H1 (cell line): ENCODE data around the gene ESRRB. TPM values are rescaled to one million over a fixed set of nuclear protein-coding genes. Genes with fewer than 3 reads are reported as not detected.
A peak's percentile ranks its signal among the peaks of the same experiment; 100 is the strongest.

ENCODE experiments used
- CTCF ChIA-PET: fragments of 300-600 bp; sonication (Branson Sonifier 250); formaldehyde crosslinking; loops from one replicate; lab custom pipeline; 2021; ENCODE audit not compliant: partially characterized antibody; lab: Charles Lee
- POLR2A ChIA-PET: fragments of 300-600 bp; sonication (Branson Sonifier 250); formaldehyde crosslinking; loops from one replicate; lab custom pipeline; 2021; ENCODE audit warnings: inconsistent platforms; ENCODE audit not compliant: partially characterized antibody; lab: Charles Lee
- DNase-seq, 2 experiments: peaks; one replicate each; pipeline versions ENCODE4 v3.0.0 to v3.0.0-alpha.2; 2010 to 2022; ENCODE audit warnings: low spot score in 2 of 2, low read depth in 1 of 2, mixed read lengths in 1 of 2
- FAIRE-seq: peaks from 2 replicates; lab custom pipeline; 2011; peaks lifted over from hg19 to GRCh38; lab: Jason Lieb, UNC
- H2AFZ ChIP-seq: 2 replicates; pipeline ENCODE4 v1.8.1; 2012; ENCODE audit warnings: low read length, inconsistent platforms
- H2AK5ac ChIP-seq: 2 replicates; pipeline ENCODE4 v1.6.1; 2013; ENCODE audit warnings: low read depth, low read length
- H2BK120ac ChIP-seq: replicated peaks from 2 replicates; pipeline ENCODE3; 2013; ENCODE audit warnings: low read depth, low read length, inconsistent platforms
- H2BK12ac ChIP-seq: 2 replicates; pipeline ENCODE4 v1.6.1; 2013; ENCODE audit warnings: low read depth, low read length
- H2BK15ac ChIP-seq: 2 replicates; pipeline ENCODE4 v1.6.1; 2013; ENCODE audit warnings: low read length
- H2BK20ac ChIP-seq: 2 replicates; pipeline ENCODE4 v1.6.1; 2013; ENCODE audit warnings: low read length
- H2BK5ac ChIP-seq: 2 replicates; pipeline ENCODE4 v1.6.1; 2013; ENCODE audit warnings: low read depth, low read length
- H3K14ac ChIP-seq: 2 replicates; pipeline ENCODE4 v1.6.1; 2013; ENCODE audit warnings: inconsistent platforms; ENCODE audit not compliant: insufficient read length
- H3K18ac ChIP-seq: 2 replicates; pipeline ENCODE4 v1.6.1; 2013; ENCODE audit warnings: low read length; ENCODE audit errors: extremely low read depth
- H3K23ac ChIP-seq: 2 replicates; pipeline ENCODE4 v1.6.1; 2013; ENCODE audit warnings: inconsistent platforms; ENCODE audit not compliant: insufficient read length
- H3K23me2 ChIP-seq: 2 replicates; pipeline ENCODE4 v1.6.1; 2013; ENCODE audit warnings: low read depth, low read length
- H3K27ac ChIP-seq: 2 replicates; pipeline ENCODE4 v1.6.1; 2011; ENCODE audit warnings: low read depth, low read length, inconsistent platforms
- H3K27me3 ChIP-seq, 4 experiments: replicated peaks in 1 of 4; 1 replicate in 1 of 4; 2 replicates in 3 of 4; pipeline versions ENCODE4 v1.6.1 to v1.8.1; 2011 to 2013; ENCODE audit warnings: low read length in 3 of 4, mild to moderate bottlenecking in 3 of 4, inconsistent platforms in 2 of 4, mixed read lengths in 2 of 4, moderate library complexity in 1 of 4; ENCODE audit not compliant: control insufficient read depth in 3 of 4, insufficient read depth in 3 of 4; ENCODE audit errors: extremely low read depth in 1 of 4
- H3K36me3 ChIP-seq, 4 experiments: 2 replicates each; pipeline versions ENCODE4 v1.6.1 to v1.8.1; 2011 to 2013; ENCODE audit warnings: mild to moderate bottlenecking in 4 of 4, low read length in 3 of 4, moderate library complexity in 2 of 4, control low read depth in 1 of 4, inconsistent platforms in 1 of 4; ENCODE audit not compliant: insufficient read depth in 4 of 4, control insufficient read depth in 2 of 4
- H3K4ac ChIP-seq: replicated peaks from 2 replicates; pipeline ENCODE3; 2013; ENCODE audit warnings: low read length, low read depth, mixed read lengths, inconsistent platforms; ENCODE audit not compliant: insufficient read length
- H3K4me1 ChIP-seq, 4 experiments: replicated peaks in 1 of 4; 1 replicate in 1 of 4; 2 replicates in 3 of 4; pipeline versions ENCODE4 v1.6.1 to v1.8.1; 2011 to 2013; ENCODE audit warnings: low read length in 3 of 4, inconsistent platforms in 2 of 4, mixed read lengths in 1 of 4; ENCODE audit not compliant: insufficient read depth in 4 of 4, control insufficient read depth in 3 of 4
- H3K4me2 ChIP-seq, 2 experiments: 2 replicates each; pipeline versions ENCODE4 v1.6.1 to v1.8.1; 2011 to 2013; ENCODE audit warnings: low read depth in 2 of 2, low read length in 2 of 2, control low read depth in 1 of 2, inconsistent platforms in 1 of 2, mild to moderate bottlenecking in 1 of 2; ENCODE audit not compliant: insufficient read depth in 1 of 2
- H3K4me3 ChIP-seq, 4 experiments: fragments of 200-600, 300-600 bp in 1 of 4; sonication (generic), shearing (Covaris generic), sonication (Bioruptor Twin) in 1 of 4; 2 replicates each; pipeline versions ENCODE4 v1.5.1 to v1.8.1; 2011 to 2016; ENCODE audit warnings: low read length in 4 of 4, low read depth in 3 of 4, control low read depth in 2 of 4, inconsistent platforms in 2 of 4, mild to moderate bottlenecking in 2 of 4, mixed read lengths in 1 of 4, moderate library complexity in 1 of 4; ENCODE audit not compliant: insufficient read depth in 2 of 4; ENCODE audit errors: extremely low read depth in 1 of 4
- H3K56ac ChIP-seq: replicated peaks from 2 replicates; pipeline ENCODE3; 2013; ENCODE audit warnings: low read depth, mild to moderate bottlenecking, mixed read lengths, low read length, inconsistent platforms; ENCODE audit not compliant: insufficient read length
- H3K79me1 ChIP-seq: 2 replicates; pipeline ENCODE4 v1.6.1; 2013; ENCODE audit warnings: low read depth, low read length, control low read depth
- H3K79me2 ChIP-seq, 2 experiments: 2 replicates each; pipeline versions ENCODE4 v1.6.1 to v1.8.1; 2012 to 2013; ENCODE audit warnings: low read length in 2 of 2, mild to moderate bottlenecking in 2 of 2, inconsistent platforms in 1 of 2; ENCODE audit not compliant: insufficient read depth in 2 of 2, control insufficient read depth in 1 of 2
- H3K9ac ChIP-seq, 4 experiments: replicated peaks in 1 of 4; 1 replicate in 1 of 4; 2 replicates in 3 of 4; pipeline versions ENCODE4 v1.6.1 to v1.8.1; 2011 to 2013; ENCODE audit warnings: low read depth in 3 of 4, low read length in 3 of 4, control low read depth in 2 of 4, mild to moderate bottlenecking in 2 of 4, moderate library complexity in 2 of 4, inconsistent platforms in 1 of 4; ENCODE audit errors: extremely low read depth in 1 of 4
- H3K9me3 ChIP-seq, 2 experiments: 2 replicates each; pipeline versions ENCODE4 v1.6.1 to v1.8.1; 2012 to 2013; ENCODE audit warnings: mild to moderate bottlenecking in 2 of 2, moderate library complexity in 2 of 2, control low read depth in 1 of 2, inconsistent platforms in 1 of 2, low read depth in 1 of 2, low read length in 1 of 2, mixed read lengths in 1 of 2; ENCODE audit not compliant: insufficient read depth in 2 of 2
- H4K20me1 ChIP-seq, 2 experiments: replicated peaks in 1 of 2; 2 replicates each; pipeline versions ENCODE3 to v1.8.1; 2011 to 2013; ENCODE audit warnings: inconsistent platforms in 2 of 2, low read length in 2 of 2, mild to moderate bottlenecking in 1 of 2; ENCODE audit not compliant: insufficient read depth in 2 of 2, control insufficient read depth in 1 of 2
- H4K5ac ChIP-seq: 2 replicates; pipeline ENCODE4 v1.6.1; 2013; ENCODE audit warnings: low read length, low read depth, mixed read lengths, inconsistent platforms; ENCODE audit not compliant: insufficient read length
- H4K8ac ChIP-seq: 2 replicates; pipeline ENCODE4 v1.8.0; 2013; ENCODE audit warnings: mild to moderate bottlenecking, moderate library complexity, low read length, inconsistent platforms; ENCODE audit not compliant: insufficient read depth; ENCODE audit errors: extremely low read depth
- H4K91ac ChIP-seq: replicated peaks from 2 replicates; pipeline ENCODE3; 2013; ENCODE audit warnings: low read length, mixed read lengths, inconsistent platforms; ENCODE audit not compliant: insufficient read length
- CBX5 ChIP-seq: fragments of 300-800, 300-1000 bp; sonication (generic); IDR thresholded peaks from 2 replicates; pipeline ENCODE4 v1.7.1; 2016; ENCODE audit warnings: antibody characterized with exemption, low read length, low read depth
- CTBP2 ChIP-seq: IDR thresholded peaks from 2 replicates; pipeline ENCODE4 v1.7.0; 2011; ENCODE audit warnings: borderline replicate concordance, mild to moderate bottlenecking, moderate library complexity, mixed read lengths, low read length; ENCODE audit not compliant: insufficient read depth, insufficient read length
- JUN ChIP-seq: IDR thresholded peaks from 2 replicates; pipeline ENCODE4 v1.6.1; 2011; ENCODE audit warnings: low read depth, mild to moderate bottlenecking, improper control_type of control experiment, low read length
- NANOG ChIP-seq: IDR thresholded peaks from 2 replicates; pipeline ENCODE4 v1.6.1; 2011; ENCODE audit warnings: low read length, low read depth, mild to moderate bottlenecking, inconsistent platforms; ENCODE audit not compliant: insufficient read depth, poor library complexity, severe bottlenecking
- POLR2AphosphoS5 ChIP-seq: IDR thresholded peaks from 2 replicates; pipeline ENCODE4 v1.6.1; 2011; ENCODE audit warnings: low read depth, low read length
- WGBS, 2 experiments: shearing (Covaris generic) in 1 of 2; methylation state at CpG; one replicate each; pipeline versions ENCODE4 v1.1.6 to v1.1.7; 2013 to 2015; ENCODE audit warnings: low lambda C conversion rate in 2 of 2, mixed read lengths in 2 of 2, inconsistent platforms in 1 of 2, low coverage in 1 of 2, missing lambda C conversion rate in 1 of 2; ENCODE audit not compliant: insufficient replicate concordance in 2 of 2, insufficient coverage in 1 of 2, insufficient read length in 1 of 2; ENCODE audit errors: extremely low coverage in 1 of 2, missing lambda C conversion rate in 1 of 2; 5-methylcytosine and 5-hydroxymethylcytosine counted together
- polyA plus RNA-seq, 7 experiments: library from polyadenylated mRNA; depleted of rRNA in 3 of 7; stranded (reverse) in 5 of 7; unstranded in 2 of 7; fragments of >200 nt in 5 of 7; fragments of 200-250 nt in 2 of 7; gene quantifications; 1 replicate in 5 of 7; 2 replicates in 1 of 7; 4 replicates in 1 of 7; pipeline versions ENCODE4 v1.2.1 to v1.2.3, GENCODE V29; 2011 to 2013; ENCODE audit warnings: missing spikeins in 2 of 7, mixed read lengths in 2 of 7
- total RNA-seq: library from RNA; stranded (reverse); fragmentation: NEBNext Ultra II Directional; extraction: Animal tissue kit (Norgen Biotek cat#: 25700); gene quantifications from 2 replicates; pipeline ENCODE4 v1.2.1, GENCODE V29; 2021

ESRRB gene
- total and polyA plus RNA-seq, 2 of the 8 experiments (the other 6 are each of a cell fraction or from before 2014, with no cell fraction given), result 0.29 to 0.45 TPM

DNA sequence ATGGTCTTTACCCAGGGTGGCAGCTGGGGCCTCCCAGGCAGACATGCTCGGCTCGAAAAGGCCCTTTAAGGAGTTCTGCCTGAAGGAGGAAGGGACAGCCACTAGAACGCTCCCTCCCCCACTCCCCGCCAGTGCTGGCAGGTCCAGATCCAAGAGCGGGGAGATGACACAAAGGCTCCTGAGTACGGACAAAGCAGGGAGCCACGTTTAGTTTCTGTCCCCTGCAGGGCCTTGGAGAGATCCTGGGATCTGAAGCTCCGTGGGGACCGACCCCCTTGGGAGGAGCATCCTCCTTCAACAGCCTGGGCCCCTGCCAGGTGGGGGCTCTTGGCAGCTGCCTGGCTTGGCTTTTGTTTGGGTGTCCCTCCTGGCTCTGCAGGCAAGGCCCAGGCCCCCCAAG lies 89.7 kb downstream of the ESRRB start:
- H3K56ac ChIP-seq, result no peak overlapping the region
- H3K14ac ChIP-seq, result no peak overlapping the region
- no peak overlapping the region for H2BK12ac ChIP-seq
- no peak for FAIRE-seq
- H2BK5ac ChIP-seq, result no peak overlapping the region
- H3K4me1 ChIP-seq, result peaks cover 0 to 7% (median 3%) of the 10 kb centered on the region in 4 experiments; a peak in 3 of 7 replicates
- H3K23ac ChIP-seq, result no peak overlapping the region
- H3K79me2 ChIP-seq, result no peaks in the 10 kb centered on the region
- no peak overlapping the region for H4K91ac ChIP-seq
- H3K4ac ChIP-seq, result no peak overlapping the region
- TF ChIP-seq CBX5 (no peak), NANOG (no peak), CTBP2 (no peak), POLR2AphosphoS5 (no peak), JUN (no peak)
- peak overlapping the region; percentile 41; the same call in 1 of the 2 replicates for H2AFZ ChIP-seq
- no peak overlapping the region for H3K4me3 ChIP-seq
- CTCF ChIA-PET, result interaction anchor here (0.6 to 5.6 kb wide), 6 partner anchors 10 to 182 kb away, joined by 3 to 45 read pairs (median 4); no protein-coding TSS in a partner anchor
- H3K79me1 ChIP-seq, result no peaks in the 10 kb centered on the region
- H3K23me2 ChIP-seq, result no peaks in the 10 kb centered on the region
- no peak overlapping the region for H4K8ac ChIP-seq
- no peak overlapping the region for H2AK5ac ChIP-seq
- no peaks in the 10 kb centered on the region for H3K27me3 ChIP-seq
- no peak overlapping the region for H3K27ac ChIP-seq
- no peaks in the 10 kb centered on the region for H4K20me1 ChIP-seq
- no peak overlapping the region for H2BK15ac ChIP-seq
- no peak overlapping the region for H4K5ac ChIP-seq
- peak overlapping the region; percentile 3; the same call in 1 of the 2 replicates for H3K18ac ChIP-seq
- H2BK120ac ChIP-seq, result no peak overlapping the region
- no peak overlapping the region for H2BK20ac ChIP-seq
- H3K9ac ChIP-seq, result no peak overlapping the region
- no peak overlapping the region; a peak in 1 of 4 replicates for H3K4me2 ChIP-seq
- H3K9me3 ChIP-seq, result no peaks in the 10 kb centered on the region
- no peak for DNase-seq
- POLR2A ChIA-PET, result no interaction called here
- no peaks in the 10 kb centered on the region for H3K36me3 ChIP-seq
- 69% methylated on average over 6 of the region's 9 CpGs; no CpG with 5 or more reads in 1 of the 2 experiments for WGBS, 2 experiments
